ENCODE measurements around the gene EDA. TPM values are rescaled to one million over a fixed set of nuclear protein-coding genes. Genes with fewer than 3 reads are reported as not detected.

Gene EDA
- total and polyA plus RNA-seq, 2 of the 13 experiments (the other 11 are each of a cell fraction or from before 2014, with no cell fraction given): 8.8 to 11.2 TPM

DNA sequence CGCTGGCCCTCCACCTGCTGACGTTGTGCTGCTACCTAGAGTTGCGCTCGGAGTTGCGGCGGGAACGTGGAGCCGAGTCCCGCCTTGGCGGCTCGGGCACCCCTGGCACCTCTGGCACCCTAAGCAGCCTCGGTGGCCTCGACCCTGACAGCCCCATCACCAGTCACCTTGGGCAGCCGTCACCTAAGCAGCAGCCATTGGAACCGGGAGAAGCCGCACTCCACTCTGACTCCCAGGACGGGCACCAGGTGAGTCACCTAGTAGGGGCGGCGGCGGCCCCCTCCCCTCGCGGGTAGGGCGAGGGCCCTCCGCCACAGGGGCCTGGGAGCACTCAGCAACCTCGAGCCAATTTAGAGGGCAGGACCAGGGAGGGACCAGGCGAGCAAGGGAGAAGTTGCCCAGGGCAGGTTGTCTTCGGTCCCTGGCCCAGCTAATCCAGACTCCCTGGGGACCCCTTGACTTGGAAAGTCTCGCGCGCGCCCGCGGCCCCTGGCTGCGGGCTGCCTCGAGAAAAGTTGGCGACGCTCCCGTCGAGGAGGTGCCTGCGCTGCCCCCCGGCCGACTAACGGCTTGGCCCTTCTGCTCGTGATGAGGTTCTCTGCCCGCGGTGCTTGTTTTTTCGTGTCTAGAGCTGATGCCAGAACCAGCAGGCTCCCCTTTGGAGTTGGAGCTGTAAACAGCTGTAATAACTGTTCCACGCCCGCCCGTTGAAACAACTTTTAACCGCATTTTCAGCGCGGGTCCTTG is 717 bp downstream of the EDA start (continued):
- TF ChIP-seq BRCA1 (CRISPR knock-in tag; IDR thresholded peaks at IDR 0.05) (no peak), SIN3A (IDR thresholded peaks at IDR 0.05; ENCODE audit: borderline replicate concordance, low read depth, low read length) (no peak), ZFX (CRISPR knock-in tag; IDR thresholded peaks at IDR 0.05; ENCODE audit: low read depth) (peak; percentile 10; the same call in 1 of the 2 replicates), SP2 (CRISPR knock-in tag; IDR thresholded peaks at IDR 0.05) (no peak), ZNF496 (CRISPR knock-in tag; IDR thresholded peaks at IDR 0.05; ENCODE audit: insufficient replicate concordance) (no peak), PLRG1 (conservative IDR thresholded peaks at IDR 0.05) (no peak), ZNF180 (CRISPR knock-in tag; IDR thresholded peaks at IDR 0.05; ENCODE audit: borderline replicate concordance, low read depth) (no peak), ZNF563 (CRISPR knock-in tag; IDR thresholded peaks at IDR 0.05) (0 out of 2 replicates have a peak, but pooled peaks have one; percentile 12), ZNF678 (CRISPR knock-in tag; IDR thresholded peaks at IDR 0.05) (no peak), ZNF768 (CRISPR knock-in tag; IDR thresholded peaks at IDR 0.05) (no peak), GLI4 (CRISPR knock-in tag; IDR thresholded peaks at IDR 0.05; ENCODE audit: borderline replicate concordance) (no peak), HNRNPLL (IDR thresholded peaks at IDR 0.05; ENCODE audit: low read depth, low read length, poor library complexity, severe bottlenecking) (peak; percentile 37), SALL1 (CRISPR knock-in tag; IDR thresholded peaks at IDR 0.05) (no peak; the same call in 1 of the 2 replicates), HDAC1 (CRISPR knock-in tag; IDR thresholded peaks at IDR 0.05) (peak; percentile 16; the same call in 1 of the 2 replicates)
- TF ChIP-seq, protein P1, sequence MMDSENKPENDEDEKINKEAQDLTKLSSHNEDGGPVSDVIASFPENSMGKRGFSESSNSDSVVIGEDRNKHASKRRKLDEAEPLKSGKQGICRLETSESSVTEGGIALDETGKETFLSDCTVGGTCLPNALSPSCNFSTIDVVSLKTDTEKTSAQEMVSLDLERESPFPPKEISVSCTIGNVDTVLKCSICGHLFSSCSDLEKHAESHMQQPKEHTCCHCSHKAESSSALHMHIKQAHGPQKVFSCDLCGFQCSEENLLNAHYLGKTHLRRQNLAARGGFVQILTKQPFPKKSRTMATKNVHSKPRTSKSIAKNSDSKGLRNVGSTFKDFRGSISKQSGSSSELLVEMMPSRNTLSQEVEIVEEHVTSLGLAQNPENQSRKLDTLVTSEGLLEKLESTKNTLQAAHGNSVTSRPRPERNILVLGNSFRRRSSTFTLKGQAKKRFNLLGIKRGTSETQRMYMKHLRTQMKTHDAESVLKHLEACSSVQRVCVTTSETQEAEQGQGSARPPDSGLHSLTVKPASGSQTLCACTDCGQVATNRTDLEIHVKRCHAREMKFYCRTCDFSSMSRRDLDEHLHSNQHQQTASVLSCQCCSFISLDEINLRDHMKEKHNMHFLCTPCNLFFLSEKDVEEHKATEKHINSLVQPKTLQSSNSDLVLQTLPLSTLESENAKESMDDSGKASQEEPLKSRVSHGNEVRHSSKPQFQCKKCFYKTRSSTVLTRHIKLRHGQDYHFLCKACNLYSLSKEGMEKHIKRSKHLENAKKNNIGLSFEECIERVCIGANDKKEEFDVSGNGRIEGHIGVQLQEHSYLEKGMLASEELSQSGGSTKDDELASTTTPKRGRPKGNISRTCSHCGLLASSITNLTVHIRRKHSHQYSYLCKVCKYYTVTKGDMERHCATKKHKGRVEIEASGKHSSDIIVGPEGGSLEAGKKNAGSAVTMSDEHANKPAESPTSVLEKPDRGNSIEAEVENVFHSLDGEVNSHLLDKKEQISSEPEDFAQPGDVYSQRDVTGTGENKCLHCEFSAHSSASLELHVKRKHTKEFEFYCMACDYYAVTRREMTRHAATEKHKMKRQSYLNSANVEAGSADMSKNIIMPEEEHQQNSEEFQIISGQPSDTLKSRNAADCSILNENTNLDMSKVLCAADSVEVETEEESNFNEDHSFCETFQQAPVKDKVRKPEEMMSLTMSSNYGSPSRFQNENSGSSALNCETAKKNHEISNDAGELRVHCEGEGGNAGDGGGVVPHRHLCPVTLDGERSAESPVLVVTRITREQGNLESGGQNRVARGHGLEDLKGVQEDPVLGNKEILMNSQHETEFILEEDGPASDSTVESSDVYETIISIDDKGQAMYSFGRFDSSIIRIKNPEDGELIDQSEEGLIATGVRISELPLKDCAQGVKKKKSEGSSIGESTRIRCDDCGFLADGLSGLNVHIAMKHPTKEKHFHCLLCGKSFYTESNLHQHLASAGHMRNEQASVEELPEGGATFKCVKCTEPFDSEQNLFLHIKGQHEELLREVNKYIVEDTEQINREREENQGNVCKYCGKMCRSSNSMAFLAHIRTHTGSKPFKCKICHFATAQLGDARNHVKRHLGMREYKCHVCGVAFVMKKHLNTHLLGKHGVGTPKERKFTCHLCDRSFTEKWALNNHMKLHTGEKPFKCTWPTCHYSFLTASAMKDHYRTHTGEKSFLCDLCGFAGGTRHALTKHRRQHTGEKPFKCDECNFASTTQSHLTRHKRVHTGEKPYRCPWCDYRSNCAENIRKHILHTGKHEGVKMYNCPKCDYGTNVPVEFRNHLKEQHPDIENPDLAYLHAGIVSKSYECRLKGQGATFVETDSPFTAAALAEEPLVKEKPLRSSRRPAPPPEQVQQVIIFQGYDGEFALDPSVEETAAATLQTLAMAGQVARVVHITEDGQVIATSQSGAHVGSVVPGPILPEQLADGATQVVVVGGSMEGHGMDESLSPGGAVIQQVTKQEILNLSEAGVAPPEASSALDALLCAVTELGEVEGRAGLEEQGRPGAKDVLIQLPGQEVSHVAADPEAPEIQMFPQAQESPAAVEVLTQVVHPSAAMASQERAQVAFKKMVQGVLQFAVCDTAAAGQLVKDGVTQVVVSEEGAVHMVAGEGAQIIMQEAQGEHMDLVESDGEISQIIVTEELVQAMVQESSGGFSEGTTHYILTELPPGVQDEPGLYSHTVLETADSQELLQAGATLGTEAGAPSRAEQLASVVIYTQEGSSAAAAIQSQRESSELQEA (CRISPR knock-in tag; IDR thresholded peaks at IDR 0.05; ENCODE audit: not compliant biosample characterization): no peak
- TF ChIP-seq, protein P2, sequence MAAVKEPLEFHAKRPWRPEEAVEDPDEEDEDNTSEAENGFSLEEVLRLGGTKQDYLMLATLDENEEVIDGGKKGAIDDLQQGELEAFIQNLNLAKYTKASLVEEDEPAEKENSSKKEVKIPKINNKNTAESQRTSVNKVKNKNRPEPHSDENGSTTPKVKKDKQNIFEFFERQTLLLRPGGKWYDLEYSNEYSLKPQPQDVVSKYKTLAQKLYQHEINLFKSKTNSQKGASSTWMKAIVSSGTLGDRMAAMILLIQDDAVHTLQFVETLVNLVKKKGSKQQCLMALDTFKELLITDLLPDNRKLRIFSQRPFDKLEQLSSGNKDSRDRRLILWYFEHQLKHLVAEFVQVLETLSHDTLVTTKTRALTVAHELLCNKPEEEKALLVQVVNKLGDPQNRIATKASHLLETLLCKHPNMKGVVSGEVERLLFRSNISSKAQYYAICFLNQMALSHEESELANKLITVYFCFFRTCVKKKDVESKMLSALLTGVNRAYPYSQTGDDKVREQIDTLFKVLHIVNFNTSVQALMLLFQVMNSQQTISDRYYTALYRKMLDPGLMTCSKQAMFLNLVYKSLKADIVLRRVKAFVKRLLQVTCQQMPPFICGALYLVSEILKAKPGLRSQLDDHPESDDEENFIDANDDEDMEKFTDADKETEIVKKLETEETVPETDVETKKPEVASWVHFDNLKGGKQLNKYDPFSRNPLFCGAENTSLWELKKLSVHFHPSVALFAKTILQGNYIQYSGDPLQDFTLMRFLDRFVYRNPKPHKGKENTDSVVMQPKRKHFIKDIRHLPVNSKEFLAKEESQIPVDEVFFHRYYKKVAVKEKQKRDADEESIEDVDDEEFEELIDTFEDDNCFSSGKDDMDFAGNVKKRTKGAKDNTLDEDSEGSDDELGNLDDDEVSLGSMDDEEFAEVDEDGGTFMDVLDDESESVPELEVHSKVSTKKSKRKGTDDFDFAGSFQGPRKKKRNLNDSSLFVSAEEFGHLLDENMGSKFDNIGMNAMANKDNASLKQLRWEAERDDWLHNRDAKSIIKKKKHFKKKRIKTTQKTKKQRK (IDR thresholded peaks at IDR 0.05; ENCODE audit: low read length): no peak
- TF ChIP-seq, protein P3, sequence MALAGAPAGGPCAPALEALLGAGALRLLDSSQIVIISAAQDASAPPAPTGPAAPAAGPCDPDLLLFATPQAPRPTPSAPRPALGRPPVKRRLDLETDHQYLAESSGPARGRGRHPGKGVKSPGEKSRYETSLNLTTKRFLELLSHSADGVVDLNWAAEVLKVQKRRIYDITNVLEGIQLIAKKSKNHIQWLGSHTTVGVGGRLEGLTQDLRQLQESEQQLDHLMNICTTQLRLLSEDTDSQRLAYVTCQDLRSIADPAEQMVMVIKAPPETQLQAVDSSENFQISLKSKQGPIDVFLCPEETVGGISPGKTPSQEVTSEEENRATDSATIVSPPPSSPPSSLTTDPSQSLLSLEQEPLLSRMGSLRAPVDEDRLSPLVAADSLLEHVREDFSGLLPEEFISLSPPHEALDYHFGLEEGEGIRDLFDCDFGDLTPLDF (CRISPR knock-in tag; IDR thresholded peaks at IDR 0.05): no peak
